Measurements from ENCODE around the gene SLC22A1. TPM values are rescaled to one million over a fixed set of nuclear protein-coding genes. Genes with fewer than 3 reads are reported as not detected.
"Not testable (repeated sequence)": the region's sequence is repeated elsewhere in the genome, so short reads cannot be mapped to it uniquely, and the experiment has no call there.

Gene SLC22A1
- total and polyA plus RNA-seq, 4 donors, result 0.72 to 2.5 (median 1.3) TPM

- peaks cover 0 to 13% (median 0%) of the 10 kb centered on the region in 5 donors for H3K4me1 ChIP-seq (ENCODE audit: control insufficient read depth in 5 of 5, insufficient read depth in 5 of 5, low read length in 5 of 5)
- no peak overlapping the region for H3K27ac ChIP-seq (ENCODE audit: low read depth in 1 of 2, low read length in 1 of 2)
- no peak overlapping the region for H3K4me3 ChIP-seq
- no peak for TF ChIP-seq CTCF (IDR thresholded peaks at IDR 0.05; ENCODE audit: control extremely low read depth, extremely low read depth)
- WGBS, 2 donors, result 79 to 84% methylated on average over 8 of the region's 8 CpGs
- H3K27me3 ChIP-seq (ENCODE audit: control insufficient read depth in 3 of 3, insufficient read depth in 3 of 3, low read length in 2 of 3), result no peaks in the 10 kb centered on the region
- H3K9me3 ChIP-seq (ENCODE audit: control insufficient read depth in 4 of 4, insufficient read depth in 3 of 4, low read length in 3 of 4), result peaks cover 0 to 2% (median 0%) of the 10 kb centered on the region in 4 donors
- ATAC-seq (ENCODE audit: insufficient read depth, low FRiP score) (no peak), DNase-seq (no peak)
- no peaks in the 10 kb centered on the region for H3K36me3 ChIP-seq (ENCODE audit: control insufficient read depth in 4 of 4, insufficient read depth in 4 of 4, low read length in 4 of 4)
- no peak overlapping the region for H3K9ac ChIP-seq (ENCODE audit: insufficient read depth in 1 of 2, low read length in 2 of 2)
These were observed 41.8 kb downstream of the SLC22A1 start for GRCh38 chr6:160163425-160163824.

GRCh38 chr6:160163912-160164311, 42.3 kb downstream of the SLC22A1 start:
- TF ChIP-seq CTCF (IDR thresholded peaks at IDR 0.05; ENCODE audit: control extremely low read depth, extremely low read depth), result no peak
- Histone ChIP-seq H3K4me1 (ENCODE audit: control insufficient read depth in 5 of 5, insufficient read depth in 5 of 5, low read length in 5 of 5) (peaks cover 0 to 13% (median 0%) of the 10 kb centered on the region in 5 donors), H3K27me3 (ENCODE audit: control insufficient read depth in 3 of 3, insufficient read depth in 3 of 3, low read length in 2 of 3) (no peaks in the 10 kb centered on the region), H3K36me3 (ENCODE audit: control insufficient read depth in 4 of 4, insufficient read depth in 4 of 4, low read length in 4 of 4) (no peaks in the 10 kb centered on the region), H3K27ac (ENCODE audit: low read depth in 1 of 2, low read length in 1 of 2) (no peak overlapping the region), H3K9me3 (ENCODE audit: control insufficient read depth in 4 of 4, insufficient read depth in 3 of 4, low read length in 3 of 4) (peaks cover 0 to 3% (median 0%) of the 10 kb centered on the region in 4 donors), H3K4me3 (no peak overlapping the region), H3K9ac (ENCODE audit: insufficient read depth in 1 of 2, low read length in 2 of 2) (no peak overlapping the region)
- ATAC-seq (ENCODE audit: insufficient read depth, low FRiP score), result no peak
- no peak for DNase-seq
- WGBS, 2 donors, result 66 to 79% methylated on average over 7 of the region's 7 CpGs

- 81 to 92% methylated on average over 3 of the region's 3 CpGs for WGBS, 2 donors
- H3K9ac ChIP-seq (ENCODE audit: insufficient read depth in 1 of 2, low read length in 2 of 2); DNase-seq; ATAC-seq (ENCODE audit: insufficient read depth, low FRiP score); H3K36me3 ChIP-seq (ENCODE audit: control insufficient read depth in 4 of 4, insufficient read depth in 4 of 4, low read length in 4 of 4); H3K27me3 ChIP-seq (ENCODE audit: control insufficient read depth in 3 of 3, insufficient read depth in 3 of 3, low read length in 2 of 3); H3K4me3 ChIP-seq; H3K4me1 ChIP-seq (ENCODE audit: control insufficient read depth in 5 of 5, insufficient read depth in 5 of 5, low read length in 5 of 5); H3K27ac ChIP-seq (ENCODE audit: low read depth in 1 of 2, low read length in 1 of 2); H3K9me3 ChIP-seq (ENCODE audit: control insufficient read depth in 4 of 4, insufficient read depth in 3 of 4, low read length in 3 of 4): not testable (repeated sequence)
These were observed 44.3 kb downstream of the SLC22A1 start for GRCh38 chr6:160165928-160166327.

- DNase-seq, result no peak
- no peak overlapping the region for H3K4me3 ChIP-seq
- no peak for ATAC-seq (ENCODE audit: insufficient read depth, low FRiP score)
- 85 to 87% methylated on average over 7 of the region's 7 CpGs for WGBS, 2 donors
- no peaks in the 10 kb centered on the region for H3K36me3 ChIP-seq (ENCODE audit: control insufficient read depth in 4 of 4, insufficient read depth in 4 of 4, low read length in 4 of 4)
- no peak overlapping the region for H3K9ac ChIP-seq (ENCODE audit: insufficient read depth in 1 of 2, low read length in 2 of 2)
- H3K4me1 ChIP-seq (ENCODE audit: control insufficient read depth in 5 of 5, insufficient read depth in 5 of 5, low read length in 5 of 5), result peaks cover 0 to 3% (median 0%) of the 10 kb centered on the region in 5 donors
- no peak overlapping the region for H3K27ac ChIP-seq (ENCODE audit: low read depth in 1 of 2, low read length in 1 of 2)
- H3K9me3 ChIP-seq (ENCODE audit: control insufficient read depth in 4 of 4, insufficient read depth in 3 of 4, low read length in 3 of 4), result peaks cover 0 to 3% (median 0%) of the 10 kb centered on the region in 4 donors
- H3K27me3 ChIP-seq (ENCODE audit: control insufficient read depth in 3 of 3, insufficient read depth in 3 of 3, low read length in 2 of 3), result no peaks in the 10 kb centered on the region
- no peak for TF ChIP-seq CTCF (IDR thresholded peaks at IDR 0.05; ENCODE audit: control extremely low read depth, extremely low read depth)
These were observed 46.2 kb downstream of the SLC22A1 start for GRCh38 chr6:160167604-160168399.
